H9 (cell line): ENCODE data around the gene ATF7IP2. TPM values are rescaled to one million over a fixed set of nuclear protein-coding genes. Genes with fewer than 3 reads are reported as not detected.
"Not testable (repeated sequence)": the region's sequence is repeated elsewhere in the genome, so short reads cannot be mapped to it uniquely, and the experiment has no call there.

Source experiments
- DNase-seq: peaks from one replicate; pipeline ENCODE4 v3.0.0-alpha.2; 2017
- H2AFZ ChIP-seq: one replicate; pipeline ENCODE4 v1.6.1; 2013; ENCODE audit warnings: mild to moderate bottlenecking, low read length, control low read depth, moderate library complexity
- H2AK5ac ChIP-seq: 2 replicates; pipeline ENCODE4 v1.6.1; 2013; ENCODE audit warnings: low read length, control low read depth, mixed read lengths; ENCODE audit not compliant: insufficient read length
- H2BK120ac ChIP-seq: one replicate; pipeline ENCODE4 v1.6.1; 2013; ENCODE audit warnings: low read depth, mild to moderate bottlenecking, low read length, control low read depth, inconsistent platforms; ENCODE audit not compliant: poor library complexity, severe bottlenecking
- H2BK12ac ChIP-seq: 2 replicates; pipeline ENCODE4 v1.6.1; 2013; ENCODE audit warnings: low read length, control low read depth, mixed read lengths, low read depth; ENCODE audit not compliant: insufficient read length
- H2BK15ac ChIP-seq: 2 replicates; pipeline ENCODE4 v1.6.1; 2013; ENCODE audit warnings: low read depth, low read length, control low read depth
- H2BK20ac ChIP-seq: one replicate; pipeline ENCODE4 v1.6.1; 2013; ENCODE audit warnings: low read depth, mild to moderate bottlenecking, low read length, control low read depth, inconsistent platforms; ENCODE audit not compliant: poor library complexity, severe bottlenecking
- H2BK5ac ChIP-seq: 2 replicates; pipeline ENCODE4 v1.6.1; 2013; ENCODE audit warnings: low read length, control low read depth, mixed read lengths; ENCODE audit not compliant: insufficient read length
- H3K14ac ChIP-seq: 2 replicates; pipeline ENCODE4 v1.6.1; 2013; ENCODE audit warnings: low read length, control low read depth; ENCODE audit not compliant: insufficient read depth
- H3K18ac ChIP-seq: 2 replicates; pipeline ENCODE4 v1.6.1; 2013; ENCODE audit warnings: low read depth, mild to moderate bottlenecking, mixed read lengths, low read length, control low read depth; ENCODE audit not compliant: insufficient read length
- H3K23ac ChIP-seq: 2 replicates; pipeline ENCODE4 v1.6.1; 2013; ENCODE audit warnings: low read length, control low read depth, mixed read lengths, low read depth; ENCODE audit not compliant: insufficient read length
- H3K23me2 ChIP-seq: 2 replicates; pipeline ENCODE4 v1.6.1; 2013; ENCODE audit warnings: low read depth, mild to moderate bottlenecking, mixed read lengths, low read length, control low read depth; ENCODE audit not compliant: insufficient read length, poor library complexity, severe bottlenecking
- H3K27ac ChIP-seq: 2 replicates; pipeline ENCODE4 v1.5.1; 2013; ENCODE audit warnings: low read length, control low read depth, mixed read lengths, low read depth; ENCODE audit not compliant: insufficient read length
- H3K27me3 ChIP-seq: 2 replicates; pipeline ENCODE4 v1.6.1; 2013; ENCODE audit warnings: low read length, control low read depth, inconsistent platforms; ENCODE audit not compliant: insufficient read depth
- H3K4ac ChIP-seq: 2 replicates; pipeline ENCODE4 v1.6.1; 2013; ENCODE audit warnings: low read depth, mild to moderate bottlenecking, control low read depth, inconsistent platforms, low read length, moderate library complexity
- H3K4me1 ChIP-seq: 2 replicates; pipeline ENCODE4 v1.6.1; 2013; ENCODE audit warnings: low read length, control low read depth, inconsistent platforms; ENCODE audit not compliant: insufficient read depth
- H3K4me2 ChIP-seq: 2 replicates; pipeline ENCODE4 v1.6.1; 2013; ENCODE audit warnings: low read length, control low read depth, mixed read lengths; ENCODE audit not compliant: insufficient read length, insufficient read depth
- H3K56ac ChIP-seq: 2 replicates; pipeline ENCODE4 v1.6.1; 2013; ENCODE audit warnings: low read depth, mild to moderate bottlenecking, mixed read lengths, low read length, control low read depth; ENCODE audit not compliant: insufficient read length
- H3K79me1 ChIP-seq: 2 replicates; pipeline ENCODE4 v1.6.1; 2013; ENCODE audit warnings: low read depth, mild to moderate bottlenecking, moderate library complexity, low read length, control low read depth, inconsistent platforms; ENCODE audit not compliant: insufficient read depth, poor library complexity, severe bottlenecking
- H3K79me2 ChIP-seq: 2 replicates; pipeline ENCODE4 v1.6.1; 2013; ENCODE audit warnings: low read length, control low read depth, inconsistent platforms; ENCODE audit not compliant: insufficient read depth
- H3K9ac ChIP-seq: 2 replicates; pipeline ENCODE4 v1.6.1; 2013; ENCODE audit warnings: low read length, control low read depth, mixed read lengths; ENCODE audit not compliant: insufficient read length; ENCODE audit errors: extremely low read depth
- H3K9me3 ChIP-seq: one replicate; pipeline ENCODE4 v1.6.1; 2013; ENCODE audit warnings: low read depth, low read length, inconsistent platforms; ENCODE audit not compliant: control insufficient read depth
- H3T11ph ChIP-seq: one replicate; pipeline ENCODE4 v1.6.1; 2013; ENCODE audit warnings: mild to moderate bottlenecking, low read length, control low read depth, inconsistent platforms
- H4K20me1 ChIP-seq: one replicate; pipeline ENCODE4 v1.6.1; 2013; ENCODE audit not compliant: control insufficient read depth, insufficient read length, insufficient read depth
- H4K5ac ChIP-seq: 2 replicates; pipeline ENCODE4 v1.6.1; 2013; ENCODE audit warnings: low read depth, mild to moderate bottlenecking, mixed read lengths, low read length, control low read depth; ENCODE audit not compliant: insufficient read length
- H4K8ac ChIP-seq: replicated peaks from 2 replicates; pipeline ENCODE4 v1.6.1; 2013; ENCODE audit warnings: low read length, control low read depth, mixed read lengths, low read depth; ENCODE audit not compliant: insufficient read length
- H4K91ac ChIP-seq: 2 replicates; pipeline ENCODE4 v1.6.1; 2013; ENCODE audit warnings: low read depth, mild to moderate bottlenecking, moderate library complexity, mixed read lengths, low read length, control low read depth; ENCODE audit not compliant: insufficient read length
- H3K27ac Mint-ChIP-seq, 3 experiments: 2 replicates in 2 of 3; 3 replicates in 1 of 3; pipeline ENCODE4 v1.8.0; 2020 to 2021; ENCODE audit warnings: mixed read lengths in 3 of 3, mild to moderate bottlenecking in 1 of 3, moderate library complexity in 1 of 3
- H3K27me3 Mint-ChIP-seq: 2 replicates; pipeline ENCODE4 v1.8.0; 2021; ENCODE audit warnings: low read depth, mild to moderate bottlenecking, moderate library complexity, mixed read lengths
- H3K36me3 Mint-ChIP-seq, 3 experiments: 2 replicates in 2 of 3; 3 replicates in 1 of 3; pipeline ENCODE4 v1.8.0; 2020 to 2021; ENCODE audit warnings: low read depth in 3 of 3, mixed read lengths in 3 of 3; ENCODE audit not compliant: insufficient read depth in 1 of 3
- H3K4me1 Mint-ChIP-seq, 2 experiments: 2 replicates each; pipeline ENCODE4 v1.8.0; 2020; ENCODE audit warnings: mixed read lengths in 2 of 2
- H3K4me3 Mint-ChIP-seq, 2 experiments: 2 replicates in 1 of 2; 3 replicates in 1 of 2; pipeline ENCODE4 v1.8.0; 2020 to 2021; ENCODE audit warnings: mild to moderate bottlenecking in 2 of 2, mixed read lengths in 2 of 2, moderate library complexity in 1 of 2
- H3K9me3 Mint-ChIP-seq, 2 experiments: 2 replicates in 1 of 2; 3 replicates in 1 of 2; pipeline ENCODE4 v1.8.0; 2020; ENCODE audit warnings: mild to moderate bottlenecking in 2 of 2, mixed read lengths in 2 of 2, moderate library complexity in 1 of 2
- CTCF ChIP-seq: fragments of 200-600 bp; sonication (generic); conservative IDR thresholded peaks from 3 replicates; pipeline ENCODE4 v1.8.0; 2021; ENCODE audit warnings: antibody characterized with exemption, mild to moderate bottlenecking
- WGBS: extraction: QIAGEN DNeasy Blood & Tissue Kit; methylation state at CpG from one replicate; pipeline ENCODE4 v1.1.7; 2013; ENCODE audit warnings: missing lambda C conversion rate, low lambda C conversion rate, mixed read lengths; ENCODE audit not compliant: insufficient read length; ENCODE audit errors: extremely low coverage; 5-methylcytosine and 5-hydroxymethylcytosine counted together
- total RNA-seq: library from RNA; stranded (reverse); gene quantifications from 2 replicates; pipeline ENCODE4 v1.2.1, GENCODE V29; 2021

The ATF7IP2 gene
- total RNA-seq, 1 experiment from 2014 or later = 21.5 TPM

GRCh38 chr16:10362077-10362863 is 23.6 kb upstream of the ATF7IP2 start:
- Mint-ChIP-seq H3K9me3 (no peaks in the 10 kb centered on the region), H3K4me3 (no peak overlapping the region), H3K4me1 (no peaks in the 10 kb centered on the region), H3K27me3 (no peaks in the 10 kb centered on the region), H3K27ac (no peak overlapping the region), H3K36me3 (no peaks in the 10 kb centered on the region)
- Histone ChIP-seq H3K18ac (no peak overlapping the region), H3K9ac (no peak overlapping the region), H3K56ac (no peak overlapping the region), H2BK20ac (no peak overlapping the region), H4K20me1 (no peaks in the 10 kb centered on the region), H4K8ac (no peak overlapping the region), H4K5ac (no peak overlapping the region), H3K79me2 (no peaks in the 10 kb centered on the region), H3K9me3 (no peaks in the 10 kb centered on the region), H4K91ac (no peak overlapping the region), H3K4ac (no peak overlapping the region), H2AK5ac (no peak overlapping the region), H2BK15ac (no peak overlapping the region), H2BK120ac (no peak overlapping the region), H3K4me2 (no peak overlapping the region), H2BK12ac (no peak overlapping the region), H2AFZ (no peak overlapping the region), H3T11ph (no peak overlapping the region), H3K27ac (no peak overlapping the region), H3K27me3 (no peaks in the 10 kb centered on the region), H2BK5ac (no peak overlapping the region), H3K4me1 (no peaks in the 10 kb centered on the region), H3K79me1 (no peaks in the 10 kb centered on the region), H3K23ac (no peak overlapping the region), H3K14ac (no peak overlapping the region), H3K23me2 (no peaks in the 10 kb centered on the region)
- WGBS = no CpG with 5 or more reads among the region's 9 CpGs
- no peak for DNase-seq
- no peak for TF ChIP-seq CTCF

- not testable (repeated sequence) for H2BK12ac ChIP-seq, H3K36me3 Mint-ChIP-seq, H2BK20ac ChIP-seq, H2BK120ac ChIP-seq, H3K4ac ChIP-seq, H3K9me3 ChIP-seq, H4K5ac ChIP-seq, H4K20me1 ChIP-seq, H3K27ac ChIP-seq, DNase-seq, H3K27ac Mint-ChIP-seq, H2BK15ac ChIP-seq, H3K23ac ChIP-seq, H3K4me2 ChIP-seq, H3K18ac ChIP-seq, H3T11ph ChIP-seq, H3K79me2 ChIP-seq, H2BK5ac ChIP-seq, H3K27me3 Mint-ChIP-seq, H2AK5ac ChIP-seq, H3K4me1 ChIP-seq, H3K14ac ChIP-seq, H3K79me1 ChIP-seq, H3K4me1 Mint-ChIP-seq, H3K4me3 Mint-ChIP-seq, H3K23me2 ChIP-seq, H3K9ac ChIP-seq, H3K27me3 ChIP-seq, H4K8ac ChIP-seq, H3K56ac ChIP-seq, H4K91ac ChIP-seq, H2AFZ ChIP-seq, H3K9me3 Mint-ChIP-seq
- no CpG with 5 or more reads among the region's 4 CpGs for WGBS
These were observed 23.0 kb upstream of the ATF7IP2 start for GRCh38 chr16:10362864-10363197.
